Measurements from ENCODE around the gene PRRC1.

DNA sequence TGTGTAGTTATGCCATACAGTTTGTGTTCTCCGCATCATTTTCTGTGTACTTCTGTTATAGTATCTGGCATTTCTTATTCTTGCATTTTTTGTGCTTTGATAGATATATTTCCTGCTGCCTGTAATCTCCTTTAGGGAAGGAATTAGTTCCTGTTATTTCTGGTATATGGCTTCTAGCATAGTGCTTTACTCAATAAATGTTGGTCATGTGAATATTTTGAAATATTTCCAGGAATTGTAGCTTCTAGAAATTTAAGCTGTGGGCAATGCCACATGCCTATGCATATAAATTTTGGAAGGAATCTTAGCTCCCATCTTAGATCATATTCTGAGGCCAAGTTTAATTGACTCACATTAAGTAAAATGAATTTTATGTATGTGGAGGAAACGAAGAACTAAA lies 11.5 kb upstream of the PRRC1 start:
- TF ChIP-seq, protein P1, sequence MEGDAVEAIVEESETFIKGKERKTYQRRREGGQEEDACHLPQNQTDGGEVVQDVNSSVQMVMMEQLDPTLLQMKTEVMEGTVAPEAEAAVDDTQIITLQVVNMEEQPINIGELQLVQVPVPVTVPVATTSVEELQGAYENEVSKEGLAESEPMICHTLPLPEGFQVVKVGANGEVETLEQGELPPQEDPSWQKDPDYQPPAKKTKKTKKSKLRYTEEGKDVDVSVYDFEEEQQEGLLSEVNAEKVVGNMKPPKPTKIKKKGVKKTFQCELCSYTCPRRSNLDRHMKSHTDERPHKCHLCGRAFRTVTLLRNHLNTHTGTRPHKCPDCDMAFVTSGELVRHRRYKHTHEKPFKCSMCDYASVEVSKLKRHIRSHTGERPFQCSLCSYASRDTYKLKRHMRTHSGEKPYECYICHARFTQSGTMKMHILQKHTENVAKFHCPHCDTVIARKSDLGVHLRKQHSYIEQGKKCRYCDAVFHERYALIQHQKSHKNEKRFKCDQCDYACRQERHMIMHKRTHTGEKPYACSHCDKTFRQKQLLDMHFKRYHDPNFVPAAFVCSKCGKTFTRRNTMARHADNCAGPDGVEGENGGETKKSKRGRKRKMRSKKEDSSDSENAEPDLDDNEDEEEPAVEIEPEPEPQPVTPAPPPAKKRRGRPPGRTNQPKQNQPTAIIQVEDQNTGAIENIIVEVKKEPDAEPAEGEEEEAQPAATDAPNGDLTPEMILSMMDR (IDR thresholded peaks at IDR 0.05): no peak
- TF ChIP-seq POLR2A (IDR thresholded peaks at IDR 0.05): no peak
